ENCODE measurements around the gene MYO16. TPM values are rescaled to one million over a fixed set of nuclear protein-coding genes. Genes with fewer than 3 reads are reported as not detected.

Gene MYO16
- total RNA-seq, 1 experiment from 2014 or later: 0.15 TPM

- Histone ChIP-seq H3K27me3 (ENCODE audit: low read length) (no peaks in the 10 kb centered on the region), H3K79me2 (ENCODE audit: low read length) (no peaks in the 10 kb centered on the region), H3K4me3 (ENCODE audit: low read length) (no peak overlapping the region), H2AFZ (ENCODE audit: low read length) (no peak overlapping the region), H3K9me3 (ENCODE audit: low read length) (no peaks in the 10 kb centered on the region), H3K4me1 (ENCODE audit: low read length) (no peaks in the 10 kb centered on the region), H3K9ac (ENCODE audit: low read length) (no peak overlapping the region), H3K36me3 (ENCODE audit: insufficient read depth, low read length) (no peaks in the 10 kb centered on the region), H4K20me1 (ENCODE audit: insufficient read depth, low read depth, low read length) (no peaks in the 10 kb centered on the region), H3K4me2 (ENCODE audit: low read depth, low read length, poor library complexity, severe bottlenecking) (no peak overlapping the region), H3K27ac (ENCODE audit: low read length) (no peak overlapping the region), H3K9me2 (replicated peaks; ENCODE audit: insufficient read depth, low read length) (no peaks in the 10 kb centered on the region)
- DNase-seq: no peak
These were observed 82.0 kb downstream of the MYO16 start for GRCh38 chr13:108711386-108711785.

- no peaks in the 10 kb centered on the region for H3K36me3 ChIP-seq (ENCODE audit: insufficient read depth, low read length)
- no peaks in the 10 kb centered on the region for H3K79me2 ChIP-seq (ENCODE audit: low read length)
- DNase-seq: no peak
- H3K4me2 ChIP-seq (ENCODE audit: low read depth, low read length, poor library complexity, severe bottlenecking): no peak overlapping the region
- no peaks in the 10 kb centered on the region for H3K9me3 ChIP-seq (ENCODE audit: low read length)
- H3K27me3 ChIP-seq (ENCODE audit: low read length): no peaks in the 10 kb centered on the region
- no peak overlapping the region for H3K9ac ChIP-seq (ENCODE audit: low read length)
- no peak overlapping the region for H3K4me3 ChIP-seq (ENCODE audit: low read length)
- no peaks in the 10 kb centered on the region for H3K9me2 ChIP-seq (replicated peaks; ENCODE audit: insufficient read depth, low read length)
- no peaks in the 10 kb centered on the region for H4K20me1 ChIP-seq (ENCODE audit: insufficient read depth, low read depth, low read length)
- H3K4me1 ChIP-seq (ENCODE audit: low read length): no peaks in the 10 kb centered on the region
- no peak overlapping the region for H2AFZ ChIP-seq (ENCODE audit: low read length)
- no peak overlapping the region for H3K27ac ChIP-seq (ENCODE audit: low read length)
These were observed 96.1 kb downstream of the MYO16 start for GRCh38 chr13:108725471-108725870.

- DNase-seq: peak; percentile 54
- no peak overlapping the region for H3K27ac ChIP-seq (ENCODE audit: low read length)
These were observed 99.0 kb downstream of the MYO16 start for GRCh38 chr13:108728370-108728769.

GRCh38 chr13:108733022-108733560, 103.7 kb downstream of the MYO16 start:
- Histone ChIP-seq H3K4me2 (ENCODE audit: low read depth, low read length, poor library complexity, severe bottlenecking) (no peak overlapping the region), H3K4me3 (ENCODE audit: low read length) (no peak overlapping the region), H3K9me2 (replicated peaks; ENCODE audit: insufficient read depth, low read length) (no peaks in the 10 kb centered on the region), H3K9ac (ENCODE audit: low read length) (no peak overlapping the region), H3K27ac (ENCODE audit: low read length) (no peak overlapping the region), H3K36me3 (ENCODE audit: insufficient read depth, low read length) (no peaks in the 10 kb centered on the region), H4K20me1 (ENCODE audit: insufficient read depth, low read depth, low read length) (no peaks in the 10 kb centered on the region), H3K27me3 (ENCODE audit: low read length) (no peaks in the 10 kb centered on the region), H3K4me1 (ENCODE audit: low read length) (no peaks in the 10 kb centered on the region), H3K9me3 (ENCODE audit: low read length) (no peaks in the 10 kb centered on the region), H3K79me2 (ENCODE audit: low read length) (no peaks in the 10 kb centered on the region), H2AFZ (ENCODE audit: low read length) (no peak overlapping the region)
- no peak for DNase-seq

More at GRCh38 chr13:108728370-108728769, 99.0 kb downstream of the MYO16 start:
- H3K79me2 ChIP-seq (ENCODE audit: low read length): no peaks in the 10 kb centered on the region
- H3K4me2 ChIP-seq (ENCODE audit: low read depth, low read length, poor library complexity, severe bottlenecking): no peak overlapping the region
- H3K9me3 ChIP-seq (ENCODE audit: low read length): no peaks in the 10 kb centered on the region
- H3K9ac ChIP-seq (ENCODE audit: low read length): no peak overlapping the region
- H3K36me3 ChIP-seq (ENCODE audit: insufficient read depth, low read length): no peaks in the 10 kb centered on the region
- H3K4me1 ChIP-seq (ENCODE audit: low read length): no peaks in the 10 kb centered on the region
- no peak overlapping the region for H3K4me3 ChIP-seq (ENCODE audit: low read length)
- no peaks in the 10 kb centered on the region for H3K9me2 ChIP-seq (replicated peaks; ENCODE audit: insufficient read depth, low read length)
- no peaks in the 10 kb centered on the region for H4K20me1 ChIP-seq (ENCODE audit: insufficient read depth, low read depth, low read length)
- no peak overlapping the region for H2AFZ ChIP-seq (ENCODE audit: low read length)
- no peaks in the 10 kb centered on the region for H3K27me3 ChIP-seq (ENCODE audit: low read length)

- H3K4me1 ChIP-seq (ENCODE audit: low read length): no peaks in the 10 kb centered on the region
- no peak for DNase-seq
- no peaks in the 10 kb centered on the region for H3K79me2 ChIP-seq (ENCODE audit: low read length)
- no peaks in the 10 kb centered on the region for H3K27me3 ChIP-seq (ENCODE audit: low read length)
- no peak overlapping the region for H3K4me2 ChIP-seq (ENCODE audit: low read depth, low read length, poor library complexity, severe bottlenecking)
- no peak overlapping the region for H3K27ac ChIP-seq (ENCODE audit: low read length)
- no peaks in the 10 kb centered on the region for H3K9me2 ChIP-seq (replicated peaks; ENCODE audit: insufficient read depth, low read length)
- no peaks in the 10 kb centered on the region for H3K36me3 ChIP-seq (ENCODE audit: insufficient read depth, low read length)
- H3K9me3 ChIP-seq (ENCODE audit: low read length): no peaks in the 10 kb centered on the region
- no peak overlapping the region for H2AFZ ChIP-seq (ENCODE audit: low read length)
- no peak overlapping the region for H3K4me3 ChIP-seq (ENCODE audit: low read length)
- H4K20me1 ChIP-seq (ENCODE audit: insufficient read depth, low read depth, low read length): no peaks in the 10 kb centered on the region
- H3K9ac ChIP-seq (ENCODE audit: low read length): no peak overlapping the region
These were observed 105.3 kb downstream of the MYO16 start for GRCh38 chr13:108734676-108735075.

GRCh38 chr13:108741930-108742329, 112.5 kb downstream of the MYO16 start:
- H3K9me3 ChIP-seq (ENCODE audit: low read length): 0 out of 2 replicates have a peak, but pooled peaks cover 7% of the 10 kb centered on the region
- no peaks in the 10 kb centered on the region for H3K27me3 ChIP-seq (ENCODE audit: low read length)
- H3K4me3 ChIP-seq (ENCODE audit: low read length): no peak overlapping the region

GRCh38 chr13:108742701-108743451, 113.5 kb downstream of the MYO16 start:
- Histone ChIP-seq H3K4me2 (ENCODE audit: low read depth, low read length, poor library complexity, severe bottlenecking) (no peak overlapping the region), H3K36me3 (ENCODE audit: insufficient read depth, low read length) (no peaks in the 10 kb centered on the region), H2AFZ (ENCODE audit: low read length) (no peak overlapping the region)

More at GRCh38 chr13:108741930-108742329, 112.5 kb downstream of the MYO16 start:
- Histone ChIP-seq H3K9ac (ENCODE audit: low read length) (no peak overlapping the region), H3K79me2 (ENCODE audit: low read length) (no peaks in the 10 kb centered on the region), H4K20me1 (ENCODE audit: insufficient read depth, low read depth, low read length) (no peaks in the 10 kb centered on the region), H3K9me2 (replicated peaks; ENCODE audit: insufficient read depth, low read length) (no peaks in the 10 kb centered on the region), H3K4me2 (ENCODE audit: low read depth, low read length, poor library complexity, severe bottlenecking) (no peak overlapping the region), H3K36me3 (ENCODE audit: insufficient read depth, low read length) (no peaks in the 10 kb centered on the region), H3K4me1 (ENCODE audit: low read length) (no peaks in the 10 kb centered on the region), H2AFZ (ENCODE audit: low read length) (no peak overlapping the region), H3K27ac (ENCODE audit: low read length) (no peak overlapping the region)
- no peak for DNase-seq

GRCh38 chr13:108743522-108743921, 114.1 kb downstream of the MYO16 start:
- H3K9me3 ChIP-seq (ENCODE audit: low read length): 0 out of 2 replicates have a peak, but pooled peaks cover 7% of the 10 kb centered on the region
- H3K4me2 ChIP-seq (ENCODE audit: low read depth, low read length, poor library complexity, severe bottlenecking): no peak overlapping the region
- no peak overlapping the region for H3K9ac ChIP-seq (ENCODE audit: low read length)
- no peaks in the 10 kb centered on the region for H4K20me1 ChIP-seq (ENCODE audit: insufficient read depth, low read depth, low read length)
- H2AFZ ChIP-seq (ENCODE audit: low read length): no peak overlapping the region
- DNase-seq: no peak
- H3K4me3 ChIP-seq (ENCODE audit: low read length): no peak overlapping the region
- no peaks in the 10 kb centered on the region for H3K4me1 ChIP-seq (ENCODE audit: low read length)
- no peaks in the 10 kb centered on the region for H3K27me3 ChIP-seq (ENCODE audit: low read length)
- no peaks in the 10 kb centered on the region for H3K79me2 ChIP-seq (ENCODE audit: low read length)
- no peak overlapping the region for H3K27ac ChIP-seq (ENCODE audit: low read length)
- no peaks in the 10 kb centered on the region for H3K36me3 ChIP-seq (ENCODE audit: insufficient read depth, low read length)
- no peaks in the 10 kb centered on the region for H3K9me2 ChIP-seq (replicated peaks; ENCODE audit: insufficient read depth, low read length)

More at GRCh38 chr13:108742701-108743451, 113.5 kb downstream of the MYO16 start:
- Histone ChIP-seq H3K27me3 (ENCODE audit: low read length) (no peaks in the 10 kb centered on the region), H3K27ac (ENCODE audit: low read length) (no peak overlapping the region), H4K20me1 (ENCODE audit: insufficient read depth, low read depth, low read length) (no peaks in the 10 kb centered on the region), H3K9ac (ENCODE audit: low read length) (no peak overlapping the region), H3K9me2 (replicated peaks; ENCODE audit: insufficient read depth, low read length) (no peaks in the 10 kb centered on the region), H3K9me3 (ENCODE audit: low read length) (0 out of 2 replicates have a peak, but pooled peaks cover 7% of the 10 kb centered on the region), H3K4me3 (ENCODE audit: low read length) (no peak overlapping the region), H3K79me2 (ENCODE audit: low read length) (no peaks in the 10 kb centered on the region), H3K4me1 (ENCODE audit: low read length) (no peaks in the 10 kb centered on the region)
- no peak for DNase-seq

All from Karpas-422 (cell line).